ENCODE measurements around the gene ZDHHC20. TPM values are rescaled to one million over a fixed set of nuclear protein-coding genes. Genes with fewer than 3 reads are reported as not detected.
"Not testable (repeated sequence)": the region's sequence is repeated elsewhere in the genome, so short reads cannot be mapped to it uniquely, and the experiment has no call there.

Gene ZDHHC20
- total RNA-seq, 4 donors from 2014 or later: 48.2 to 92.9 (median 69.5) TPM

DNA sequence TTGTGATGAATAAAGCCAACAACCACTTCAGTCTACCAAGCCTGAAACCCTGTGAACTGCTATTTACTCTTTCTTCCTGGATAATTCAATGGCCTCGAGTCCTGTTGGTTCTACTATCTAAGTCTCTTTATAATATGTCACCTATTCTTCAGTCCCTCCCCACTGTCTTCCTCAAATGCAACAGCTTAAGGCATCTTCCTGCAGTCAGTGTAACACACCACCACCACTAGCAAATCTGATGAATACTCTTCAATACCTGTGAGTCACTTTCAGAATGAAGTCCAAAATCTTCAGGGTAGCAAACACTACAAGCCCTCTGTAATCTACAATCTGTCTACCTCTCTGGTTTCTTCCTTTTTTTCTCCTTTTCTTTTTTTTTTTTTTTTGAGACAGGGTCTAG is 32.9 kb downstream of the ZDHHC20 start:
- H3K36me3 ChIP-seq: no peaks in the 10 kb centered on the region
- 74% methylated on average over 1 of the region's 1 CpG for WGBS
- no peak for DNase-seq (ENCODE audit: low spot score in 2 of 2)

DNA sequence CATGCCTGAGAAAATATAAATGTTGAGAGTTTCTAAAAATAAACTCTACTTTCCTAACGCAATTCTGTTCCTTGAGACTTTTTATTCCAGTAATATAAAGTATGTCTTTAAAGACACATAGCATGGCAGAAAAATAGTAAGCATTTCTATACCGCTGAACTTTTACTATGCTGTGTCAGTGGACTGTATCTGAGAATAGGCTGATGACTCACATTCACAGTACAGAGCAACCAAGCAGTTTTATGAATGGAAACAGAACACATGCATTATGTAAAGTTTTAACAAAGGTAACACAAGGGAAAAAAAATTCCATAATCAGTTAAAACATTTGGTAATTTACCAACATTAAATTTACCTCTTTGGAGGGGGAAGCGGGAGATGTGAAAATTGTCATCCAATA is 38.4 kb downstream of the ZDHHC20 start:
- Histone ChIP-seq H3K4me1 (no peaks in the 10 kb centered on the region), H3K9me3 (no peaks in the 10 kb centered on the region), H3K4me3 (no peak overlapping the region), H3K36me3 (peaks cover 13% of the 10 kb centered on the region), H3K27me3 (no peaks in the 10 kb centered on the region), H3K27ac (no peak overlapping the region)
- TF ChIP-seq POLR2AphosphoS5 (IDR thresholded peaks at IDR 0.05) (no peak), POLR2A (IDR thresholded peaks at IDR 0.05) (no peak), EP300 (IDR thresholded peaks at IDR 0.05) (no peak), CTCF (IDR thresholded peaks at IDR 0.05) (no peak)
- WGBS: 81% methylated on average over 3 of the region's 3 CpGs
- DNase-seq (ENCODE audit: low spot score in 2 of 2): no peak

More for the DNA sequence above, 32.9 kb downstream of the ZDHHC20 start:
- H3K4me1 ChIP-seq: no peaks in the 10 kb centered on the region
- H3K27me3 ChIP-seq: no peaks in the 10 kb centered on the region
- H3K9me3 ChIP-seq: no peaks in the 10 kb centered on the region
- no peak overlapping the region for H3K4me3 ChIP-seq
- H3K27ac ChIP-seq: no peak overlapping the region
- TF ChIP-seq POLR2AphosphoS5 (IDR thresholded peaks at IDR 0.05) (no peak), EP300 (IDR thresholded peaks at IDR 0.05) (no peak), CTCF (IDR thresholded peaks at IDR 0.05) (no peak), POLR2A (IDR thresholded peaks at IDR 0.05) (no peak)

DNA sequence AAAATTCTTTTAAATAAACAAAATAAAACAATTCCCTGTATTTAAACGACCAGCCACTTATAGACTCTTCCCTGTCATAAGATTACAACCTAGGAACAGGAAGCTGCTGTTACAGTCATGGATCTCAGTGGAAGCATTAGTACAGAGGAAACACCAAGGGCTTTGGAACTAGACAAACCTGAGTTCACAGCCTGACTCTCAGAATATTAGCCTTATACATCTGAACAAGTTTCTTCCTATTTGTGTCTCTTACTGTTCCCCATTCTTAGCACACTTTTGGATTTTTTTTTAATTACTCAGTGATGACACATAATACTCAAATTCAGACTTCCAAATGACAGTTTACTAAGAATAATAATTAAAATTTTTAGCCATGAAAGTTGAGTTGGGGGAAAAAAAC is 46.1 kb downstream of the ZDHHC20 start:
- H3K36me3 ChIP-seq: peaks cover 33% of the 10 kb centered on the region
- DNase-seq (ENCODE audit: low spot score in 2 of 2): no peak
- no peak overlapping the region for H3K27ac ChIP-seq
- no peaks in the 10 kb centered on the region for H3K9me3 ChIP-seq
- peaks cover 6% of the 10 kb centered on the region for H3K4me1 ChIP-seq
- no peak overlapping the region for H3K4me3 ChIP-seq
- 81% methylated on average over 1 of the region's 1 CpG for WGBS
- TF ChIP-seq POLR2A (IDR thresholded peaks at IDR 0.05) (no peak), EP300 (IDR thresholded peaks at IDR 0.05) (no peak), POLR2AphosphoS5 (IDR thresholded peaks at IDR 0.05) (no peak), CTCF (IDR thresholded peaks at IDR 0.05) (no peak)
- no peaks in the 10 kb centered on the region for H3K27me3 ChIP-seq

DNA sequence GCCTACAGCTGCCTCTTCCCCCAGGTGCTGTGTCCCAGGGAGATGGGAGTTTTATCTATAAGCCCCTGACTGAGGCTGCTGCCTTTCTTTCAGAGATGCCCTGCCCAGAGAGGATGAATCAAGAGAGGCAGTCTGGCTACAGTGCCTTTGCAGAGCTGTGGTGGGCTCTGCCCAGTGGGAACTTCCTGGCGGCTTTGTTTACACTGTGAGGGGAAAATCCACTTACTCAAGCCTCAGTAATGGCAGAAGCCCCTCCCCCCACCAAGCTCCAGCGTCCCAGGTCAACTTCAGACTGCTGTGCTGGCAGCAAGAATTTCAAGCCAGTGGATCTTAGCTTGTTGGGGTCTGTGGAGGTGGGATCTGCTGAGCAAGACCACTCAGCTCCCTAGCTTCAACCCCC is 48.6 kb downstream of the ZDHHC20 start:
- WGBS: 80% methylated on average over 2 of the region's 2 CpGs

GRCh38 chr13:21405309-21405708 is 53.8 kb downstream of the ZDHHC20 start:
- WGBS: 72% methylated on average over 1 of the region's 1 CpG
- TF ChIP-seq CTCF (IDR thresholded peaks at IDR 0.05) (no peak), EP300 (IDR thresholded peaks at IDR 0.05) (no peak), POLR2AphosphoS5 (IDR thresholded peaks at IDR 0.05) (no peak)
- no peak for DNase-seq (ENCODE audit: low spot score in 2 of 2)
- H3K27me3 ChIP-seq: no peaks in the 10 kb centered on the region
- H3K4me1 ChIP-seq: peaks cover under 1% of the 10 kb centered on the region
- no peak overlapping the region for H3K27ac ChIP-seq
- no peaks in the 10 kb centered on the region for H3K9me3 ChIP-seq
- no peak overlapping the region for H3K4me3 ChIP-seq
- H3K36me3 ChIP-seq: peaks cover 23% of the 10 kb centered on the region

More for the DNA sequence above, 48.6 kb downstream of the ZDHHC20 start:
- not testable (repeated sequence) for H3K9me3 ChIP-seq; H3K27ac ChIP-seq; H3K27me3 ChIP-seq; DNase-seq (ENCODE audit: low spot score in 2 of 2); H3K4me3 ChIP-seq; H3K4me1 ChIP-seq
- H3K36me3 ChIP-seq: peaks cover 25% of the 10 kb centered on the region

DNA sequence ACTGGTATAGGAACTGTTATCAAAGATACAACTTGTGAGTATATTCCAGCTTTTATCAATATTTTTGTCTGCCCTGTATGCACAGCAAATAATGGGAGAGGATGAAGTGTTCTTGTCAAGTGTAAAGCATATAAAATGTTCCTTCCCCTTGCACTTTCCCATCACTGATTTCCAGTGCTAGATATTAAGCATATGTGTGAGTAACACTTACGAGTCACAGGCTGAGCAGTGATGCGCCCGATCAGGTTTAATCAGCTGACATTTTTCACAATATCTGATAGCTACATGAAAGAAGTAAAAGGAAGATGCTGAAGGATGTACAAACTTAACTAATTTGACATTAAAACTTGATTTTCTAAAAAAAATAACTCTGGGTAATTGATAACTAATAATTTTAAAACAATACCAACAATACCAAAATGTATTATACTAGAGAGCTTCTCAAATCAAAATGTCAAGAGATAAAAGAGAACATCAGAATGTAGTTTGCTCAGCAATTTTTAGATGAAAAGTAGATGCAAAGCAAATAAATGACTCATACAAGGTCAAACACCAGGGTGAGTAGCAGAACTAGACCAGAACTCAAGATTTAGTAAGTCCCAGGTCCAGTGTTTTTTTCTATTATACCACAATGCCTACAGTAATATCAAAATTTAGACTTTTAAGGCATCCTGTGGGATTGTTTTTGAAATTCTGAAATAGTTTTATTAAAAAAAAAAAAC is 56.4 kb downstream of the ZDHHC20 start:
- no peak overlapping the region for H3K27ac ChIP-seq
- no peaks in the 10 kb centered on the region for H3K9me3 ChIP-seq
- no peak for TF ChIP-seq CTCF (IDR thresholded peaks at IDR 0.05)
- TF ChIP-seq POLR2A (IDR thresholded peaks at IDR 0.05): no peak
- TF ChIP-seq POLR2AphosphoS5 (IDR thresholded peaks at IDR 0.05): no peak
- TF ChIP-seq EP300 (IDR thresholded peaks at IDR 0.05): no peak
- no peak for DNase-seq (ENCODE audit: low spot score in 2 of 2)
- 77% methylated on average over 3 of the region's 3 CpGs for WGBS
- H3K27me3 ChIP-seq: no peaks in the 10 kb centered on the region
- H3K4me1 ChIP-seq: no peaks in the 10 kb centered on the region
- no peak overlapping the region for H3K4me3 ChIP-seq
- H3K36me3 ChIP-seq: peaks cover 23% of the 10 kb centered on the region
